Trophoblast cell (in vitro differentiated cells and primary cell): ENCODE data around the gene SIK3.
"Not testable (repeated sequence)": the region's sequence is repeated elsewhere in the genome, so short reads cannot be mapped to it uniquely, and the experiment has no call there.

ENCODE experiments used
- DNase-seq, 2 donors: peaks; one replicate each; pipeline ENCODE4 v3.0.0-alpha.2; 2016
- H2AFZ ChIP-seq: 2 replicates; pipeline ENCODE4 v1.6.1; 2013; ENCODE audit warnings: low read length, moderate library complexity, mild to moderate bottlenecking; ENCODE audit not compliant: insufficient read depth, poor library complexity
- H2AK5ac ChIP-seq: 2 replicates; pipeline ENCODE4 v1.6.1; 2013; ENCODE audit warnings: mild to moderate bottlenecking, low read length
- H2BK120ac ChIP-seq: 2 replicates; pipeline ENCODE4 v1.6.1; 2013; ENCODE audit warnings: low read length, mild to moderate bottlenecking, moderate library complexity; ENCODE audit not compliant: insufficient read depth, poor library complexity
- H2BK12ac ChIP-seq: 2 replicates; pipeline ENCODE4 v1.6.1; 2013; ENCODE audit warnings: mild to moderate bottlenecking, low read length, moderate library complexity
- H2BK5ac ChIP-seq: 2 replicates; pipeline ENCODE4 v1.6.1; 2013; ENCODE audit warnings: low read length, low read depth, moderate library complexity, mild to moderate bottlenecking; ENCODE audit not compliant: poor library complexity
- H3K14ac ChIP-seq: 2 replicates; pipeline ENCODE4 v1.6.1; 2013; ENCODE audit warnings: mild to moderate bottlenecking, low read length
- H3K18ac ChIP-seq: 2 replicates; pipeline ENCODE4 v1.6.1; 2013; ENCODE audit warnings: mild to moderate bottlenecking, low read length
- H3K23ac ChIP-seq: 2 replicates; pipeline ENCODE4 v1.6.1; 2013; ENCODE audit warnings: low read length
- H3K27ac ChIP-seq: 2 replicates; pipeline ENCODE4 v1.5.1; 2013; ENCODE audit warnings: low read depth, mild to moderate bottlenecking, inconsistent platforms, low read length, moderate library complexity
- H3K27me3 ChIP-seq: 2 replicates; pipeline ENCODE4 v1.6.1; 2013; ENCODE audit warnings: inconsistent platforms, mild to moderate bottlenecking, low read length, moderate library complexity; ENCODE audit not compliant: insufficient read depth
- H3K36me3 ChIP-seq, 2 experiments: 1 replicate in 1 of 2; 2 replicates in 1 of 2; pipeline ENCODE4 v1.6.1; 2013; ENCODE audit warnings: low read length in 2 of 2, mild to moderate bottlenecking in 2 of 2, moderate library complexity in 1 of 2; ENCODE audit not compliant: insufficient read depth in 2 of 2, control insufficient read depth in 1 of 2
- H3K4ac ChIP-seq: 2 replicates; pipeline ENCODE4 v1.6.1; 2013; ENCODE audit warnings: low read depth, mild to moderate bottlenecking, low read length, moderate library complexity
- H3K4me1 ChIP-seq, 2 experiments: 1 replicate in 1 of 2; 2 replicates in 1 of 2; pipeline ENCODE4 v1.6.1; 2013; ENCODE audit warnings: low read length in 2 of 2, mild to moderate bottlenecking in 2 of 2, moderate library complexity in 1 of 2; ENCODE audit not compliant: insufficient read depth in 2 of 2, control insufficient read depth in 1 of 2
- H3K4me2 ChIP-seq: 2 replicates; pipeline ENCODE4 v1.6.1; 2013; ENCODE audit warnings: inconsistent platforms, mild to moderate bottlenecking, low read length, moderate library complexity
- H3K4me3 ChIP-seq: 2 replicates; pipeline ENCODE4 v1.5.1; 2013; ENCODE audit warnings: mild to moderate bottlenecking, low read depth, low read length, inconsistent platforms
- H3K79me1 ChIP-seq: one replicate; pipeline ENCODE4 v1.6.1; 2013; ENCODE audit warnings: low read length
- H3K79me2 ChIP-seq: 2 replicates; pipeline ENCODE4 v1.6.1; 2013; ENCODE audit warnings: low read length, mild to moderate bottlenecking; ENCODE audit not compliant: control insufficient read depth, insufficient read depth, poor library complexity
- H3K9ac ChIP-seq: 2 replicates; pipeline ENCODE4 v1.6.1; 2013; ENCODE audit warnings: mild to moderate bottlenecking, low read length
- H3K9me3 ChIP-seq: 2 replicates; pipeline ENCODE4 v1.6.1; 2013; ENCODE audit warnings: low read depth, mild to moderate bottlenecking, control low read depth, inconsistent platforms, low read length; ENCODE audit not compliant: insufficient read depth
- H4K12ac ChIP-seq: 2 replicates; pipeline ENCODE4 v1.6.1; 2013; ENCODE audit warnings: low read depth, mild to moderate bottlenecking, low read length, moderate library complexity
- H4K8ac ChIP-seq: 2 replicates; pipeline ENCODE4 v1.6.1; 2013; ENCODE audit warnings: low read depth, mild to moderate bottlenecking, low read length, moderate library complexity
- H4K91ac ChIP-seq: one replicate; pipeline ENCODE4 v1.6.1; 2013; ENCODE audit warnings: low read depth, mild to moderate bottlenecking, low read length, moderate library complexity
- WGBS: extraction: QIAGEN DNeasy Blood & Tissue Kit; methylation state at CpG from one replicate; pipeline ENCODE4 v1.1.7; 2013; ENCODE audit warnings: missing lambda C conversion rate; ENCODE audit not compliant: insufficient read length, insufficient coverage; ENCODE audit errors: extremely low coverage; 5-methylcytosine and 5-hydroxymethylcytosine counted together

The SIK3 gene

DNA sequence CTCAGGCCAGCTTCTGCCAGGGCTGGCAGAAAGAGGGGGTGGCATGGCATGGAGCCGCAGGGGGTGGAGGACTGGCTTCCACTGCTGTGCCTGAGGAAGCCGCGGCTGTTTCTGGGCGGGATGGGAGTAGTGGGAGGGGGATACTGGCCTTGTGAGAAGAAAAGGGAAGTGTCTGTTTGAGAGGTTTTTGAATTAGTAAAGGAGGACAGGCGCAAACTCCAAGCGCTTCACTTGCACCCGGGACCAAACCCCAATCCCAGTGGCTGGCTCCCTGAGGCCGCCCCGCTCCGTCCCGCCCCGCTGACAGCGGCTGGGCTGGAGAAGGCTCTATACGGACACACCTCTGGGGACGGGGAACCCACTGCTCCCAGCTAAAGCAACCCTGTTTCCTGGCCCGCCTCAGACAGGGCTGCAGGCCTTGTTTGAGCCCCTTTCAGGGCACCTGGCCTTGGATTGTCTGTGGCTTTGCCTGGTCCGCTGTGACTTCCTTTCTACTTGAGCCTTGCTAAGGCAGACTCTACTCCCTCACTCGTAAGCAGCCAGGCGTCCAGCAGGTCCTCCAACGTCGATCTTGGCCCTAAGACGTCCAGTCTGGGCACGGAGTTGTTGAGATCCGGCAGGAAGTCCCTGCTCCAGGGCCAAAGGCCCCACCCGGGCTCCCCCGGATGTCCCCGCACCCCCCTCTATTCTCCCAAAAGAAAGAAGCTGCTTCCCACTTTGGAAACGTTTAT lies 263.0 kb downstream of the SIK3 start:
- H3K27me3 ChIP-seq, result no peaks in the 10 kb centered on the region
- H4K12ac ChIP-seq, result no peak overlapping the region
- no peaks in the 10 kb centered on the region for H3K36me3 ChIP-seq
- H4K91ac ChIP-seq, result no peak overlapping the region
- no peak overlapping the region for H3K23ac ChIP-seq
- no peak overlapping the region for H3K4me3 ChIP-seq
- no peak overlapping the region for H2AK5ac ChIP-seq
- peak overlapping the region; percentile 73 for H3K4me2 ChIP-seq
- H3K14ac ChIP-seq, result no peak overlapping the region
- no peak overlapping the region for H3K27ac ChIP-seq
- no peak overlapping the region for H3K9ac ChIP-seq
- no CpG with 5 or more reads among the region's 28 CpGs for WGBS
- H2AFZ ChIP-seq, result no peak overlapping the region
- H3K9me3 ChIP-seq, result no peaks in the 10 kb centered on the region
- no peak overlapping the region for H4K8ac ChIP-seq
- peaks cover 12 to 15% of the 10 kb centered on the region in 2 experiments for H3K4me1 ChIP-seq
- no peak overlapping the region for H2BK120ac ChIP-seq
- H2BK12ac ChIP-seq, result no peak overlapping the region
- H3K4ac ChIP-seq, result no peak overlapping the region
- H2BK5ac ChIP-seq, result no peak overlapping the region
- no peaks in the 10 kb centered on the region for H3K79me2 ChIP-seq
- peaks cover under 1% of the 10 kb centered on the region for H3K79me1 ChIP-seq
- DNase-seq, result no peak
- H3K18ac ChIP-seq, result no peak overlapping the region

DNA sequence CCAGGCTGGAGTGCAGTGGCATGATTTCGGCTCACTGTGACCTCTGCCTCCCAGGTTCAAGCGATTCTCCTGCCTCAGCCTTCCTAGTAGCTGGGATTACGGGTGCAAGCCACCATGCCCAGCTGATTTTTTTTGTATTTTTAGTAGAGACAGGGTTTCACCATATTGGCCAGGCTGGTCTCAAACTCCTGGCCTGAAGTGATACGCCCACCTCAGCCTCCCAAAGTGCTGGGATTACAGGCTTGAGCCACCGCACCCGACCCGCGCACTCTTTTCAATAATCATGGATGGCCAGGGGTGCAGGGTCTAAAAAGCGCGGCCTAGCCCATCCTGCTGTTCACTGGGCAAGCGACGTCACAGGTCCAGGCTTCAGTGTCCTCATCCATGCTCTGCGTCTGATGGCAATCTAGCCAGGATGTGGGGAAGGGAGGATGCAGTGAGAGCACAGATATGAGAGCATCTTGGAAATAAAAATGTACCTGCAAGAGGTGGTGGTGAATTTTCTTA lies 263.6 kb downstream of the SIK3 start:
- H2AK5ac ChIP-seq, H3K18ac ChIP-seq, H3K79me2 ChIP-seq, H3K9ac ChIP-seq, H4K91ac ChIP-seq, H3K79me1 ChIP-seq, H3K4me2 ChIP-seq, H3K27ac ChIP-seq, H2AFZ ChIP-seq, H2BK120ac ChIP-seq, H3K36me3 ChIP-seq, H3K14ac ChIP-seq, H4K12ac ChIP-seq, DNase-seq, H4K8ac ChIP-seq, H3K4ac ChIP-seq, H2BK5ac ChIP-seq, H3K27me3 ChIP-seq, H3K9me3 ChIP-seq, H2BK12ac ChIP-seq, H3K23ac ChIP-seq, H3K4me3 ChIP-seq: not testable (repeated sequence)
- H3K4me1 ChIP-seq, result peaks cover 13 to 15% of the 10 kb centered on the region in 2 experiments
- no CpG with 5 or more reads among the region's 13 CpGs for WGBS

DNA sequence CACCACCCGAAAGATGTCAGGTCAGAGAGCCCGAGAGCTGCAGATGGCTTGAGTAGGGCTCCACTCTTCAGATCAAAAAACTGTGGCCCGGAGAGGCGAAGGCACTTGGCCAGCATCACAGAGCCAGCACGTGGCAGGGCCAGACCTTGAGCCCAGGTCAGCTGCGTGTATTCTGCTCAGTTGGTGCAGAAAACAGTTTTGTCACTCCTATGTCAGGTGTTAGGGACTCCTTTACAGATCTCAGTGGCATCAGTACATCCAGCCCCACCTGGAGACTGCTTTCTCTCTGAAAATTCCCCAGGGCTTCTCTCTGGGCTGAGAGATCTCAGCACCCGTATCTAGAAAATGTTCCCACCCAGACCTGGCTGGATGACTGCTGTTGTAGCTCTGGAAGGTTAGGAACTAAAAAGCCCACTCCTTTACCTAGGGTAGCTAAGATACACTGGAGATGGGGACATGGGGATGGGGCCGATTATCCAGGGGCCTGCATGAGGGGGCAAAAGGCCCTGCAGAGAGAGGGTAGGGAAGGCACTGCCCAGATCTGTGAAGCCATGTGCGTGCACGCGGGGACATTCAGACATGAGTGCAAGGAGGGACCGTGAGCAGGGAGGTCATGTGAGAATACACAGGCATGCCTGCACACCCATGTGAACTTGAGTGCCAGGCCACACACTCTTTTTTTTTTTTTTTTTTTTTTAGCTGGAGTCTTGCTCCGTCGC lies 264.3 kb downstream of the SIK3 start:
- H2AK5ac ChIP-seq, result no peak overlapping the region
- no peak for DNase-seq
- no peak overlapping the region for H3K4ac ChIP-seq
- H2AFZ ChIP-seq, result no peak overlapping the region
- H3K4me2 ChIP-seq, result no peak overlapping the region
- H2BK120ac ChIP-seq, result no peak overlapping the region
- no peaks in the 10 kb centered on the region for H3K9me3 ChIP-seq
- H4K91ac ChIP-seq, result no peak overlapping the region
- peaks cover 3% of the 10 kb centered on the region for H3K79me1 ChIP-seq
- H2BK5ac ChIP-seq, result no peak overlapping the region
- no CpG with 5 or more reads among the region's 14 CpGs for WGBS
- H3K4me3 ChIP-seq, result no peak overlapping the region
- no peak overlapping the region for H4K12ac ChIP-seq
- H4K8ac ChIP-seq, result no peak overlapping the region
- no peak overlapping the region for H3K18ac ChIP-seq
- no peak overlapping the region for H2BK12ac ChIP-seq
- H3K27me3 ChIP-seq, result no peaks in the 10 kb centered on the region
- H3K9ac ChIP-seq, result no peak overlapping the region
- no peak overlapping the region for H3K14ac ChIP-seq
- H3K23ac ChIP-seq, result no peak overlapping the region
- H3K27ac ChIP-seq, result no peak overlapping the region
- no peaks in the 10 kb centered on the region for H3K36me3 ChIP-seq
- H3K4me1 ChIP-seq, result peaks cover 15 to 17% of the 10 kb centered on the region in 2 experiments
- H3K79me2 ChIP-seq, result no peaks in the 10 kb centered on the region

DNA sequence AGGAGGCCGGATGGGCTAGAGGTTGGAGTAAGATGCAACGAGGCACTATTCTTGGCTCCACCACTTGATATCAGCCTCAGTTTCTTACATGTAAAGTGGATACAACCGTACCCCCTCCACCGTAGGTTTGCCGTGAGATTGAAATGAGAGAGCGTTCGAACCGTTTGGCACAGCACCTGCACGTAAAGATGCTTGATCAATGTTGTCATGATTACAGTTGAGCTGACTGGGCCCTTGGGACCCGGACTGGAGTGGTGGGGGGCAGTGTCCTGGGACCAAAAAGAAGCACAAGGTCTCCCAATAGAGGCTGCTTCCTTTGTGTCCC lies 264.8 kb downstream of the SIK3 start:
- DNase-seq, result no peak
- Histone ChIP-seq H4K91ac (no peak overlapping the region), H2BK5ac (no peak overlapping the region), H3K27me3 (no peaks in the 10 kb centered on the region), H2AFZ (no peak overlapping the region), H3K4me2 (no peak overlapping the region), H3K79me2 (no peaks in the 10 kb centered on the region), H2BK12ac (no peak overlapping the region), H3K79me1 (peaks cover 3% of the 10 kb centered on the region), H4K8ac (no peak overlapping the region), H3K4ac (no peak overlapping the region), H3K14ac (no peak overlapping the region), H4K12ac (no peak overlapping the region), H3K18ac (no peak overlapping the region), H3K36me3 (no peaks in the 10 kb centered on the region), H2BK120ac (no peak overlapping the region), H2AK5ac (no peak overlapping the region), H3K4me3 (no peak overlapping the region), H3K27ac (no peak overlapping the region), H3K9ac (no peak overlapping the region), H3K9me3 (no peaks in the 10 kb centered on the region), H3K4me1 (peaks cover 15 to 17% of the 10 kb centered on the region in 2 experiments), H3K23ac (no peak overlapping the region)
- no CpG with 5 or more reads among the region's 10 CpGs for WGBS
